Breast epithelium (tissue), 4 donors: ENCODE results near the gene GABARAP. TPM values are rescaled to one million over a fixed set of nuclear protein-coding genes. Genes with fewer than 3 reads are reported as not detected.

ENCODE experiments used
- DNase-seq, 2 donors: peaks; one replicate each; pipeline ENCODE4 v3.0.0-alpha.2; 2019; ENCODE audit warnings: low spot score in 2 of 2
- H3K27ac ChIP-seq, 2 donors: fragments of 200-600 bp; sonication (generic) in 1 of 2; one replicate each; pipeline ENCODE4 v1.5.1; 2016 to 2019; ENCODE audit warnings: mild to moderate bottlenecking in 1 of 2
- H3K27me3 ChIP-seq, 2 donors: fragments of 200-600 bp; sonication (generic) in 1 of 2; one replicate each; pipeline versions ENCODE4 v1.5.1 to v1.6.0; 2017 to 2019; ENCODE audit warnings: control low read depth in 1 of 2, mild to moderate bottlenecking in 1 of 2
- H3K36me3 ChIP-seq: fragments of 200-600 bp; one replicate; pipeline ENCODE4 v1.5.1; 2019
- H3K4me1 ChIP-seq, 2 donors: fragments of 200-600 bp; sonication (generic); one replicate each; pipeline ENCODE4 v1.5.1; 2016 to 2019; ENCODE audit warnings: control low read depth in 1 of 2
- H3K4me3 ChIP-seq, 3 donors: fragments of 200-600 bp; sonication (generic); 1 replicate in 2 of 3; 2 replicates in 1 of 3; pipeline ENCODE4 v1.5.1; 2016 to 2019; ENCODE audit warnings: mild to moderate bottlenecking in 3 of 3, moderate library complexity in 2 of 3
- H3K9me3 ChIP-seq, 2 donors: fragments of 200-600 bp; sonication (generic) in 1 of 2; one replicate each; pipeline ENCODE4 v1.5.1; 2016 to 2019; ENCODE audit warnings: control low read depth in 1 of 2
- POLR2A ChIP-seq: fragments of 450-650 bp; IDR thresholded peaks from one replicate; pipeline ENCODE4 v1.6.1; 2016; ENCODE audit warnings: antibody characterized with exemption, mild to moderate bottlenecking, moderate library complexity
- POLR2AphosphoS5 ChIP-seq, 3 donors: sonication (generic); formaldehyde crosslinking; IDR thresholded peaks; one replicate each; pipeline ENCODE4 v1.6.1; 2017; ENCODE audit warnings: antibody characterized with exemption in 3 of 3
- intact Hi-C: fragments of 100-400 bp; cut with DNase I; formaldehyde crosslinking; loops from one replicate; pipeline ENCODE4 v1.15.1; 2023; ENCODE audit warnings: low total_unique reads
- total RNA-seq, 3 donors: library from RNA; depleted of rRNA; stranded (reverse); fragments of >200 nt; gene quantifications; one replicate each; pipeline ENCODE4 v1.1.0, GENCODE V29; 2016
- TF ChIP-seq, protein P1 (sequence below), 3 donors: fragments of 450-650 bp; IDR thresholded peaks; one replicate each; pipeline ENCODE4 v1.5.1; 2016 to 2017; ENCODE audit warnings: antibody characterized with exemption in 3 of 3, mild to moderate bottlenecking in 3 of 3, moderate library complexity in 3 of 3

Gene GABARAP
- total RNA-seq, 3 donors from 2014 or later, result 620 to 765 (median 631) TPM

- peak overlapping the region; percentile 100 for H3K27ac ChIP-seq
- H3K9me3 ChIP-seq, result no peaks in the 10 kb centered on the region
- DNase-seq, result no peak
- peak overlapping the region; percentile 43 to 70 (median 61) for H3K4me3 ChIP-seq
- TF ChIP-seq POLR2A (no peak), POLR2AphosphoS5 (IDR thresholded peaks at IDR 0.05) (peak in 2 of 3 donors; percentile 7 to 25)
- H3K36me3 ChIP-seq, result no peaks in the 10 kb centered on the region
- no peaks in the 10 kb centered on the region for H3K27me3 ChIP-seq
- peaks cover 0 to 29% of the 10 kb centered on the region in 2 donors for H3K4me1 ChIP-seq
- intact Hi-C loops, result no loop called here
These were observed 27.1 kb downstream of the GABARAP start for GRCh38 chr17:7215136-7215638.

GRCh38 chr17:7214300-7215135, 27.7 kb downstream of the GABARAP start:
- H3K4me1 ChIP-seq, result peaks cover 0 to 29% of the 10 kb centered on the region in 2 donors
- peak; percentile 98 for DNase-seq
- no peaks in the 10 kb centered on the region for H3K36me3 ChIP-seq
- H3K27me3 ChIP-seq, result no peaks in the 10 kb centered on the region
- H3K9me3 ChIP-seq, result no peaks in the 10 kb centered on the region
- peak overlapping the region; percentile 100 for H3K27ac ChIP-seq
- intact Hi-C loops, result no loop called here
- TF ChIP-seq POLR2A (no peak), POLR2AphosphoS5 (IDR thresholded peaks at IDR 0.05) (peak; percentile 48 to 71 (median 52))
- TF ChIP-seq, protein P1, sequence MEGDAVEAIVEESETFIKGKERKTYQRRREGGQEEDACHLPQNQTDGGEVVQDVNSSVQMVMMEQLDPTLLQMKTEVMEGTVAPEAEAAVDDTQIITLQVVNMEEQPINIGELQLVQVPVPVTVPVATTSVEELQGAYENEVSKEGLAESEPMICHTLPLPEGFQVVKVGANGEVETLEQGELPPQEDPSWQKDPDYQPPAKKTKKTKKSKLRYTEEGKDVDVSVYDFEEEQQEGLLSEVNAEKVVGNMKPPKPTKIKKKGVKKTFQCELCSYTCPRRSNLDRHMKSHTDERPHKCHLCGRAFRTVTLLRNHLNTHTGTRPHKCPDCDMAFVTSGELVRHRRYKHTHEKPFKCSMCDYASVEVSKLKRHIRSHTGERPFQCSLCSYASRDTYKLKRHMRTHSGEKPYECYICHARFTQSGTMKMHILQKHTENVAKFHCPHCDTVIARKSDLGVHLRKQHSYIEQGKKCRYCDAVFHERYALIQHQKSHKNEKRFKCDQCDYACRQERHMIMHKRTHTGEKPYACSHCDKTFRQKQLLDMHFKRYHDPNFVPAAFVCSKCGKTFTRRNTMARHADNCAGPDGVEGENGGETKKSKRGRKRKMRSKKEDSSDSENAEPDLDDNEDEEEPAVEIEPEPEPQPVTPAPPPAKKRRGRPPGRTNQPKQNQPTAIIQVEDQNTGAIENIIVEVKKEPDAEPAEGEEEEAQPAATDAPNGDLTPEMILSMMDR (IDR thresholded peaks at IDR 0.05), result peak in 2 of 3 donors; percentile 22 to 46
- peak overlapping the region; percentile 43 to 70 (median 61) for H3K4me3 ChIP-seq

DNA sequence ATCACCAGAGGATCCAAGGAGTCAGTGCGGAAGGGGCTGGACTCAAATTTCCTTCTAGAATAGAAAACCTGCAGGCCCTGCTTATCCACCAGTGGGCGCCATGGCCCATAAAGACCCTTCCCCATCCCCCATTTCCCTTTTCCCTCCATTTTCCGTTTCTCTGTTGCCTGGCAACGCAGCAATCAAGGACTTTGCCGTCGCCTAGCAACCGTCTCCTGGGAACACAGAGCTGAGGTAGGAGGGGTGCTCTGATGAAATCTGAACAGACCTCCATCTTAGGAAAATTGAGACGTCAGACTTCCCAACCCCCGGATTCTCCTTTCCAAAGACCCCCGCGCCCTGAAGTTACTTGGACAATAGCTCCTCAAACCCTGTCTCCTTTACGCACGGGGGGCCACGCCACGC, 28.4 kb downstream of the GABARAP start:
- intact Hi-C loops, result no loop called here
- Histone ChIP-seq H3K4me3 (peak overlapping the region; percentile 43 to 70 (median 61)), H3K9me3 (no peaks in the 10 kb centered on the region), H3K4me1 (peaks cover 0 to 23% of the 10 kb centered on the region in 2 donors), H3K27me3 (no peaks in the 10 kb centered on the region), H3K27ac (peak overlapping the region; percentile 100), H3K36me3 (no peaks in the 10 kb centered on the region)
- no peak for DNase-seq
- TF ChIP-seq, protein P1 (IDR thresholded peaks at IDR 0.05), result peak in 1 of 3 donors; percentile 23
- TF ChIP-seq POLR2AphosphoS5 (IDR thresholded peaks at IDR 0.05) (no peak), POLR2A (no peak)

- no peak for TF ChIP-seq POLR2AphosphoS5 (IDR thresholded peaks at IDR 0.05)
- no peak for TF ChIP-seq POLR2A
- intact Hi-C loops, result no loop called here
- peak overlapping the region in 1 of 3 donors; percentile 33 for H3K4me3 ChIP-seq
- no peak overlapping the region for H3K27ac ChIP-seq
- H3K9me3 ChIP-seq, result no peaks in the 10 kb centered on the region
- no peaks in the 10 kb centered on the region for H3K27me3 ChIP-seq
- H3K36me3 ChIP-seq, result no peaks in the 10 kb centered on the region
- peaks cover 0 to 11% of the 10 kb centered on the region in 2 donors for H3K4me1 ChIP-seq
- DNase-seq, result no peak
These were observed 30.6 kb downstream of the GABARAP start for GRCh38 chr17:7211491-7212273.

DNA sequence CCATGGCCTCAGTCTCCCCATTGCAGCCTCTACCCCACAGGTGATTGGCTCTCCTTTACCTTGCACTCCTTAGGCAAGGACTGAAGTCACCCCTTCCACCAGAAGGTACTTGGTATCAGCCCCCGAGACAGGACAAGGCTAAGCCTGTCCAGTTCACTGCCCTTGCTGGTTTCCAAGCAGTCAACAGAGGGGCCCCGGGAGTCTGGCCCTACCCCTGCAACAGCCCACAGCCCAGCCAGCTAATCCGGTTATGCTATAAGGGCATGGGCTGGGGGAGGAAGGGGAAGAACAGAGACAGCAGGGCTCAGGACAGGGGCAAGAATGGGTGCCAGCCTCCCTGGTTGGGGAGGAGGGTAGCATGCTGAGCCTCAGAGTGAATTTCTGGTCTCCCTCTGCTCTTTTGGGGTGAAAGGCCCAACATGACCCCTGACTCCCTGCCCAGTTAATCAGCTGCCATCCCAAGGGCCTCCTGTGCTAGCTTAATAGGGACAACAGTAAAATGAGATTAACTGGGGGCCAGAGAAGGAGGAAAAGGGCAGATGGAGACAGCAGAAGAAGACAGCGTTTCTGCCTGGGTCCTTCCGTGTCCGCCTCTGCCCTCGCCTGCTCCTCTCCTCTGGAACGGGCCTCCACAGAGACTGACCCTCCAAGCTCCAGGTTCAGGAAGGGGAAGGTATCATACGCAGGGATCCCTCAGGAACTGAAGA, 33.3 kb downstream of the GABARAP start:
- Histone ChIP-seq H3K27ac (no peak overlapping the region), H3K27me3 (no peaks in the 10 kb centered on the region), H3K4me3 (no peak overlapping the region), H3K9me3 (no peaks in the 10 kb centered on the region), H3K36me3 (no peaks in the 10 kb centered on the region), H3K4me1 (no peaks in the 10 kb centered on the region)
- TF ChIP-seq, protein P1 (IDR thresholded peaks at IDR 0.05), result no peak
- TF ChIP-seq POLR2A (no peak), POLR2AphosphoS5 (IDR thresholded peaks at IDR 0.05) (no peak)
- no peak for DNase-seq
- intact Hi-C loops, result no loop called here
